H9 (cell line): Measurements from ENCODE around the gene CSMD2. TPM values are rescaled to one million over a fixed set of nuclear protein-coding genes. Genes with fewer than 3 reads are reported as not detected.

Experiments
- DNase-seq: peaks from one replicate; pipeline ENCODE4 v3.0.0-alpha.2; 2017
- H2AFZ ChIP-seq: one replicate; pipeline ENCODE4 v1.6.1; 2013; ENCODE audit warnings: mild to moderate bottlenecking, low read length, control low read depth, moderate library complexity
- H2AK5ac ChIP-seq: 2 replicates; pipeline ENCODE4 v1.6.1; 2013; ENCODE audit warnings: low read length, control low read depth, mixed read lengths; ENCODE audit not compliant: insufficient read length
- H2BK120ac ChIP-seq: one replicate; pipeline ENCODE4 v1.6.1; 2013; ENCODE audit warnings: low read depth, mild to moderate bottlenecking, low read length, control low read depth, inconsistent platforms; ENCODE audit not compliant: poor library complexity, severe bottlenecking
- H2BK12ac ChIP-seq: 2 replicates; pipeline ENCODE4 v1.6.1; 2013; ENCODE audit warnings: low read length, control low read depth, mixed read lengths, low read depth; ENCODE audit not compliant: insufficient read length
- H2BK15ac ChIP-seq: 2 replicates; pipeline ENCODE4 v1.6.1; 2013; ENCODE audit warnings: low read depth, low read length, control low read depth
- H2BK20ac ChIP-seq: one replicate; pipeline ENCODE4 v1.6.1; 2013; ENCODE audit warnings: low read depth, mild to moderate bottlenecking, low read length, control low read depth, inconsistent platforms; ENCODE audit not compliant: poor library complexity, severe bottlenecking
- H2BK5ac ChIP-seq: 2 replicates; pipeline ENCODE4 v1.6.1; 2013; ENCODE audit warnings: low read length, control low read depth, mixed read lengths; ENCODE audit not compliant: insufficient read length
- H3K14ac ChIP-seq: 2 replicates; pipeline ENCODE4 v1.6.1; 2013; ENCODE audit warnings: low read length, control low read depth; ENCODE audit not compliant: insufficient read depth
- H3K18ac ChIP-seq: 2 replicates; pipeline ENCODE4 v1.6.1; 2013; ENCODE audit warnings: low read depth, mild to moderate bottlenecking, mixed read lengths, low read length, control low read depth; ENCODE audit not compliant: insufficient read length
- H3K23ac ChIP-seq: 2 replicates; pipeline ENCODE4 v1.6.1; 2013; ENCODE audit warnings: low read length, control low read depth, mixed read lengths, low read depth; ENCODE audit not compliant: insufficient read length
- H3K23me2 ChIP-seq: 2 replicates; pipeline ENCODE4 v1.6.1; 2013; ENCODE audit warnings: low read depth, mild to moderate bottlenecking, mixed read lengths, low read length, control low read depth; ENCODE audit not compliant: insufficient read length, poor library complexity, severe bottlenecking
- H3K27ac ChIP-seq: 2 replicates; pipeline ENCODE4 v1.5.1; 2013; ENCODE audit warnings: low read length, control low read depth, mixed read lengths, low read depth; ENCODE audit not compliant: insufficient read length
- H3K27me3 ChIP-seq: 2 replicates; pipeline ENCODE4 v1.6.1; 2013; ENCODE audit warnings: low read length, control low read depth, inconsistent platforms; ENCODE audit not compliant: insufficient read depth
- H3K4ac ChIP-seq: 2 replicates; pipeline ENCODE4 v1.6.1; 2013; ENCODE audit warnings: low read depth, mild to moderate bottlenecking, control low read depth, inconsistent platforms, low read length, moderate library complexity
- H3K4me1 ChIP-seq: 2 replicates; pipeline ENCODE4 v1.6.1; 2013; ENCODE audit warnings: low read length, control low read depth, inconsistent platforms; ENCODE audit not compliant: insufficient read depth
- H3K4me2 ChIP-seq: 2 replicates; pipeline ENCODE4 v1.6.1; 2013; ENCODE audit warnings: low read length, control low read depth, mixed read lengths; ENCODE audit not compliant: insufficient read length, insufficient read depth
- H3K56ac ChIP-seq: 2 replicates; pipeline ENCODE4 v1.6.1; 2013; ENCODE audit warnings: low read depth, mild to moderate bottlenecking, mixed read lengths, low read length, control low read depth; ENCODE audit not compliant: insufficient read length
- H3K79me1 ChIP-seq: 2 replicates; pipeline ENCODE4 v1.6.1; 2013; ENCODE audit warnings: low read depth, mild to moderate bottlenecking, moderate library complexity, low read length, control low read depth, inconsistent platforms; ENCODE audit not compliant: insufficient read depth, poor library complexity, severe bottlenecking
- H3K79me2 ChIP-seq: 2 replicates; pipeline ENCODE4 v1.6.1; 2013; ENCODE audit warnings: low read length, control low read depth, inconsistent platforms; ENCODE audit not compliant: insufficient read depth
- H3K9ac ChIP-seq: 2 replicates; pipeline ENCODE4 v1.6.1; 2013; ENCODE audit warnings: low read length, control low read depth, mixed read lengths; ENCODE audit not compliant: insufficient read length; ENCODE audit errors: extremely low read depth
- H3K9me3 ChIP-seq: one replicate; pipeline ENCODE4 v1.6.1; 2013; ENCODE audit warnings: low read depth, low read length, inconsistent platforms; ENCODE audit not compliant: control insufficient read depth
- H3T11ph ChIP-seq: one replicate; pipeline ENCODE4 v1.6.1; 2013; ENCODE audit warnings: mild to moderate bottlenecking, low read length, control low read depth, inconsistent platforms
- H4K20me1 ChIP-seq: one replicate; pipeline ENCODE4 v1.6.1; 2013; ENCODE audit not compliant: control insufficient read depth, insufficient read length, insufficient read depth
- H4K5ac ChIP-seq: 2 replicates; pipeline ENCODE4 v1.6.1; 2013; ENCODE audit warnings: low read depth, mild to moderate bottlenecking, mixed read lengths, low read length, control low read depth; ENCODE audit not compliant: insufficient read length
- H4K8ac ChIP-seq: replicated peaks from 2 replicates; pipeline ENCODE4 v1.6.1; 2013; ENCODE audit warnings: low read length, control low read depth, mixed read lengths, low read depth; ENCODE audit not compliant: insufficient read length
- H4K91ac ChIP-seq: 2 replicates; pipeline ENCODE4 v1.6.1; 2013; ENCODE audit warnings: low read depth, mild to moderate bottlenecking, moderate library complexity, mixed read lengths, low read length, control low read depth; ENCODE audit not compliant: insufficient read length
- H3K27ac Mint-ChIP-seq, 3 experiments: 2 replicates in 2 of 3; 3 replicates in 1 of 3; pipeline ENCODE4 v1.8.0; 2020 to 2021; ENCODE audit warnings: mixed read lengths in 3 of 3, mild to moderate bottlenecking in 1 of 3, moderate library complexity in 1 of 3
- H3K27me3 Mint-ChIP-seq: 2 replicates; pipeline ENCODE4 v1.8.0; 2021; ENCODE audit warnings: low read depth, mild to moderate bottlenecking, moderate library complexity, mixed read lengths
- H3K36me3 Mint-ChIP-seq, 3 experiments: 2 replicates in 2 of 3; 3 replicates in 1 of 3; pipeline ENCODE4 v1.8.0; 2020 to 2021; ENCODE audit warnings: low read depth in 3 of 3, mixed read lengths in 3 of 3; ENCODE audit not compliant: insufficient read depth in 1 of 3
- H3K4me1 Mint-ChIP-seq, 2 experiments: 2 replicates each; pipeline ENCODE4 v1.8.0; 2020; ENCODE audit warnings: mixed read lengths in 2 of 2
- H3K4me3 Mint-ChIP-seq, 2 experiments: 2 replicates in 1 of 2; 3 replicates in 1 of 2; pipeline ENCODE4 v1.8.0; 2020 to 2021; ENCODE audit warnings: mild to moderate bottlenecking in 2 of 2, mixed read lengths in 2 of 2, moderate library complexity in 1 of 2
- H3K9me3 Mint-ChIP-seq, 2 experiments: 2 replicates in 1 of 2; 3 replicates in 1 of 2; pipeline ENCODE4 v1.8.0; 2020; ENCODE audit warnings: mild to moderate bottlenecking in 2 of 2, mixed read lengths in 2 of 2, moderate library complexity in 1 of 2
- WGBS: extraction: QIAGEN DNeasy Blood & Tissue Kit; methylation state at CpG from one replicate; pipeline ENCODE4 v1.1.7; 2013; ENCODE audit warnings: missing lambda C conversion rate, low lambda C conversion rate, mixed read lengths; ENCODE audit not compliant: insufficient read length; ENCODE audit errors: extremely low coverage; 5-methylcytosine and 5-hydroxymethylcytosine counted together
- total RNA-seq: library from RNA; stranded (reverse); gene quantifications from 2 replicates; pipeline ENCODE4 v1.2.1, GENCODE V29; 2021
- TF ChIP-seq, protein P1 (sequence below): fragments of 200-600 bp; sonication (generic); conservative IDR thresholded peaks from 3 replicates; pipeline ENCODE4 v1.8.0; 2021; ENCODE audit warnings: antibody characterized with exemption, mild to moderate bottlenecking

Gene CSMD2
- total RNA-seq, 1 experiment from 2014 or later: 6.4 TPM

DNA sequence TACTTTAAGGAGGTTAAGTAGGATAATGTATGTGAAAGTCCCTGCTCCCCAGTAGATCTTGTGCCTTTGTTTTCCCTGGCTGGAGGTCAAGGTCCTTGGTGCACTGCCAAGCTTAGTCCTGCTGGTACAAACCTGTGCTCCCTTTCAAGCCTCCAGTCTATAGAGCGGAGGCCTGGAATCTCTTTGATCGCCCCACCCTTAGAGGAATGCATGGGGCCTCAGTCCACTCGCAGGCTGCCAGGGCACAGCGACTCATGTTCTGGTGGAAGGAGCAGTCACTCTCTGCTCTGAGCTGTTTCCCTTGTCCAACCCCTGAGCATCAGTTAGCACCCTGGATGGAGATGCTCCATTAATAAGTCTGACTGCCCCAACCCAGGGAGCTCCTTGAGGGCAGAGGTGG, 179.4 kb downstream of the CSMD2 start:
- no peaks in the 10 kb centered on the region for H3K23me2 ChIP-seq
- H3K27me3 Mint-ChIP-seq: no peaks in the 10 kb centered on the region
- H3T11ph ChIP-seq: no peak overlapping the region
- H3K79me1 ChIP-seq: no peaks in the 10 kb centered on the region
- H3K4me2 ChIP-seq: no peak overlapping the region
- H3K9me3 Mint-ChIP-seq: no peaks in the 10 kb centered on the region
- no peaks in the 10 kb centered on the region; a peak in 1 of 7 replicates for H3K36me3 Mint-ChIP-seq
- H4K8ac ChIP-seq: no peak overlapping the region
- WGBS: no CpG with 5 or more reads among the region's 4 CpGs
- H2AK5ac ChIP-seq: no peak overlapping the region
- H2BK20ac ChIP-seq: no peak overlapping the region
- no peak overlapping the region for H3K14ac ChIP-seq
- no peak overlapping the region for H3K4ac ChIP-seq
- H3K27ac Mint-ChIP-seq: no peak overlapping the region
- peaks cover 13 to 23% of the 10 kb centered on the region in 2 experiments for H3K4me1 Mint-ChIP-seq
- no peak overlapping the region for H2AFZ ChIP-seq
- H3K9ac ChIP-seq: no peak overlapping the region
- no peak for DNase-seq
- no peaks in the 10 kb centered on the region for H3K27me3 ChIP-seq
- H3K18ac ChIP-seq: no peak overlapping the region
- no peak overlapping the region for H3K23ac ChIP-seq
- H3K9me3 ChIP-seq: no peaks in the 10 kb centered on the region
- H4K5ac ChIP-seq: no peak overlapping the region
- no peaks in the 10 kb centered on the region for H3K4me1 ChIP-seq
- no peak overlapping the region for H3K56ac ChIP-seq
- no peak overlapping the region for H4K91ac ChIP-seq
- no peaks in the 10 kb centered on the region for H4K20me1 ChIP-seq
- no peak overlapping the region for H2BK5ac ChIP-seq
- no peak overlapping the region for H2BK15ac ChIP-seq
- no peak overlapping the region for H3K4me3 Mint-ChIP-seq
- H3K79me2 ChIP-seq: no peaks in the 10 kb centered on the region
- no peak overlapping the region for H2BK120ac ChIP-seq
- TF ChIP-seq, protein P1, sequence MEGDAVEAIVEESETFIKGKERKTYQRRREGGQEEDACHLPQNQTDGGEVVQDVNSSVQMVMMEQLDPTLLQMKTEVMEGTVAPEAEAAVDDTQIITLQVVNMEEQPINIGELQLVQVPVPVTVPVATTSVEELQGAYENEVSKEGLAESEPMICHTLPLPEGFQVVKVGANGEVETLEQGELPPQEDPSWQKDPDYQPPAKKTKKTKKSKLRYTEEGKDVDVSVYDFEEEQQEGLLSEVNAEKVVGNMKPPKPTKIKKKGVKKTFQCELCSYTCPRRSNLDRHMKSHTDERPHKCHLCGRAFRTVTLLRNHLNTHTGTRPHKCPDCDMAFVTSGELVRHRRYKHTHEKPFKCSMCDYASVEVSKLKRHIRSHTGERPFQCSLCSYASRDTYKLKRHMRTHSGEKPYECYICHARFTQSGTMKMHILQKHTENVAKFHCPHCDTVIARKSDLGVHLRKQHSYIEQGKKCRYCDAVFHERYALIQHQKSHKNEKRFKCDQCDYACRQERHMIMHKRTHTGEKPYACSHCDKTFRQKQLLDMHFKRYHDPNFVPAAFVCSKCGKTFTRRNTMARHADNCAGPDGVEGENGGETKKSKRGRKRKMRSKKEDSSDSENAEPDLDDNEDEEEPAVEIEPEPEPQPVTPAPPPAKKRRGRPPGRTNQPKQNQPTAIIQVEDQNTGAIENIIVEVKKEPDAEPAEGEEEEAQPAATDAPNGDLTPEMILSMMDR: no peak
- H3K27ac ChIP-seq: no peak overlapping the region
- H2BK12ac ChIP-seq: no peak overlapping the region
